Thoracic aorta (tissue), 2 donors: ENCODE data around the gene GAGE13. TPM values are rescaled to one million over a fixed set of nuclear protein-coding genes. Genes with fewer than 3 reads are reported as not detected.
"Not testable (repeated sequence)": the region's sequence is repeated elsewhere in the genome, so short reads cannot be mapped to it uniquely, and the experiment has no call there.

Experiments used
- ATAC-seq: fragments of 150-250 bp; one replicate; pipeline ENCODE4 v1.8.0; 2017; ENCODE audit warnings: low read depth; ENCODE audit not compliant: insufficient number of reproducible peaks, low FRiP score
- DNase-seq: peaks from one replicate; pipeline ENCODE4 v3.0.0-alpha.2; 2020; ENCODE audit warnings: low spot score
- H3K27ac ChIP-seq, 2 donors: fragments of 200-600 bp; sonication (generic); 1 replicate in 1 of 2; 2 replicates in 1 of 2; pipeline ENCODE4 v1.5.1; 2016; ENCODE audit warnings: mild to moderate bottlenecking in 2 of 2, moderate library complexity in 2 of 2
- H3K27me3 ChIP-seq: fragments of 200-600 bp; sonication (generic); replicated peaks from 2 replicates; pipeline ENCODE4 v1.6.0; 2016; ENCODE audit warnings: mild to moderate bottlenecking; ENCODE audit not compliant: insufficient read depth
- H3K36me3 ChIP-seq: fragments of 200-600 bp; sonication (generic); one replicate; pipeline ENCODE4 v1.5.1; 2016
- H3K4me1 ChIP-seq, 2 donors: fragments of 200-600 bp; sonication (generic); 1 replicate in 1 of 2; 2 replicates in 1 of 2; pipeline versions ENCODE4 v1.5.1 to v1.6.0; 2016; ENCODE audit warnings: low read depth in 2 of 2, mild to moderate bottlenecking in 1 of 2; ENCODE audit not compliant: control insufficient read depth in 1 of 2
- H3K4me3 ChIP-seq: fragments of 200-600 bp; sonication (generic); 2 replicates; pipeline ENCODE4 v1.5.1; 2016; ENCODE audit warnings: mild to moderate bottlenecking
- H3K9me3 ChIP-seq: fragments of 200-600 bp; sonication (generic); 2 replicates; pipeline ENCODE4 v1.5.1; 2016
- CTCF ChIP-seq: fragments of 200-600 bp; sonication (generic); IDR thresholded peaks from one replicate; pipeline ENCODE4 v1.5.1; 2019; ENCODE audit warnings: antibody characterized with exemption
- total RNA-seq, 2 donors: library from RNA; depleted of rRNA; stranded (reverse); fragments of >200 nt; gene quantifications; one replicate each; pipeline versions ENCODE4 v1.1.0 to v1.2.3, GENCODE V29; 2016

Gene GAGE13
- total RNA-seq, 2 donors from 2014 or later = not detected

GRCh38 chrX:49303346-49303745 is 28.0 kb upstream of the GAGE13 start, which contains the start of gene GAGE10:
Gene GAGE10 (plus strand): TSS chrX:49303646. CDS start chrX:49304860, 1,214 bp downstream.
- no peaks in the 10 kb centered on the region for H3K36me3 ChIP-seq
- no peak for ATAC-seq
- no peaks in the 10 kb centered on the region for H3K9me3 ChIP-seq
- no peak within 1 kb of the TSS for H3K4me3 ChIP-seq
- DNase-seq = no peak
- H3K4me1 ChIP-seq = no peaks in the 10 kb centered on the region
- TF ChIP-seq CTCF = no peak
- H3K27me3 ChIP-seq = no peaks in the 10 kb centered on the region
- H3K27ac ChIP-seq = no peak within 1 kb of the TSS

- not testable (repeated sequence) for H3K27ac ChIP-seq, DNase-seq, H3K4me1 ChIP-seq, H3K9me3 ChIP-seq, H3K27me3 ChIP-seq, H3K36me3 ChIP-seq, ATAC-seq, H3K4me3 ChIP-seq
Measured at GRCh38 chrX:49307775-49308174, 23.6 kb upstream of the GAGE13 start.

GRCh38 chrX:49308604-49309269 is 22.6 kb upstream of the GAGE13 start:
- no peaks in the 10 kb centered on the region for H3K9me3 ChIP-seq
- peaks cover 0 to 7% of the 10 kb centered on the region in 2 donors for H3K4me1 ChIP-seq
- peak overlapping the region; percentile 61 to 77 for H3K27ac ChIP-seq
- no peak for DNase-seq
- peak overlapping the region; percentile 73 for H3K4me3 ChIP-seq
- ATAC-seq = no peak
- H3K27me3 ChIP-seq = no peaks in the 10 kb centered on the region
- no peak for TF ChIP-seq CTCF
- no peaks in the 10 kb centered on the region for H3K36me3 ChIP-seq

- no peaks in the 10 kb centered on the region for H3K27me3 ChIP-seq
- DNase-seq (no peak), ATAC-seq (no peak)
- H3K36me3 ChIP-seq = no peaks in the 10 kb centered on the region
- H3K4me3 ChIP-seq = peak overlapping the region; percentile 73
- no peak for TF ChIP-seq CTCF
- peak overlapping the region; percentile 69 to 77 for H3K27ac ChIP-seq
- no peaks in the 10 kb centered on the region for H3K9me3 ChIP-seq
- peaks cover 0 to 7% of the 10 kb centered on the region in 2 donors for H3K4me1 ChIP-seq
Measured at GRCh38 chrX:49309401-49309981, 21.9 kb upstream of the GAGE13 start.

- no peaks in the 10 kb centered on the region for H3K27me3 ChIP-seq
- H3K4me1 ChIP-seq = peaks cover 0 to 7% of the 10 kb centered on the region in 2 donors
- DNase-seq (no peak), ATAC-seq (no peak)
- H3K4me3 ChIP-seq = peak overlapping the region; percentile 73
- TF ChIP-seq CTCF = no peak
- peak overlapping the region in 1 of 2 donors; percentile 77 for H3K27ac ChIP-seq
- no peaks in the 10 kb centered on the region for H3K36me3 ChIP-seq
- H3K9me3 ChIP-seq = no peaks in the 10 kb centered on the region
Measured at GRCh38 chrX:49310371-49310770, 21.0 kb upstream of the GAGE13 start.
